ENCODE measurements around the gene VWA2.

VWA2 gene

DNA sequence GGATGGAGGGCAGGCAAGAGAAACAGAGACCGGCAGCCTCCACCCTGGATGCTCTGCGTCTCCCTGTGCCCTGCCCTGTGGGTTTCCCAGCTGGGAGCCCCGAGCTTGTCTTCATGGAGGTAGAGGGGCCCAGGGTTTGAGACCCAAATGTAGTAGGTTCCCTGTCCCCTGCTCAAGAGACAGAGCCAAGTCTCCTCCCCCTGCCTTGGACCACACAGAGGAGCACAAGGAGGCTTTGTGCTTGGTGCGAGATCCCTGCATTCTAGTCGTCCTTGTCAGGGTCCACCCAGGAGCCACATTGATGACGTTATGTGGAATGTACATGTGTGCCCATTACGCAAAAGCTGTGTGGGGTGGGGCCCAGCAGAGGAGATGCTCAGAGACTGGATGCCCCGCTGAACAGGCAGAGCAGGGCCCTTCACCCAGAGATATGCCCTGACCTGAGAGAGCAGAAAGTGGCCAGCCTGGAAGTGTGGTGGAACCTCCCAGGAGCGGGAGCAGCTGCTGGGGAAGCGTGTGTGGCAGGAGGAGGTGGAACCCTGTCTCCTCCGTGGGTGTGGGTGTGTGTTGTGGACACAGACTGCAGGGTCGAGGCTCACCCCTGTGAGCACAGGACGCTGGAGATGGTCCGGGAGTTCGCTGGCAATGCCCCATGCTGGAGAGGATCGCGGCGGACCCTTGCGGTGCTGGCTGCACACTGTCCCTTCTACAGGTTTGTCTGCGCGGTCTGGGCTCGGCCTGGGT is 39.3 kb downstream of the VWA2 start:
- DNase-seq, result no peak

DNA sequence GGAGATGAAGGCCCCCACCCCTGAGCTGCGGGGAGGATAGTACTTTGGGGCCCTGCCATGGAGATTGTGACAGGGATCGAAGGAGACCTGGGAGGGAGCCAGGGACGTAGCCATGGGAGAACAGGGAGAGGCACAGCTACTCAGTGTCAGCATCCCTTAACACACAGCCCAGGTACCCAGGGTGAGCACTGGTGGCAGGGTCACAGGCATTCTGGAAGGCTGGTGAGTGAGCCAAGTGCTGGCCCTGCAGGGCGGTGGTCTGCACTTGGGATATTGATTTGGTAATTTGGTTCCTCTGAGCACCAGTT is 39.8 kb downstream of the VWA2 start:
- DNase-seq, result no peak

DNA sequence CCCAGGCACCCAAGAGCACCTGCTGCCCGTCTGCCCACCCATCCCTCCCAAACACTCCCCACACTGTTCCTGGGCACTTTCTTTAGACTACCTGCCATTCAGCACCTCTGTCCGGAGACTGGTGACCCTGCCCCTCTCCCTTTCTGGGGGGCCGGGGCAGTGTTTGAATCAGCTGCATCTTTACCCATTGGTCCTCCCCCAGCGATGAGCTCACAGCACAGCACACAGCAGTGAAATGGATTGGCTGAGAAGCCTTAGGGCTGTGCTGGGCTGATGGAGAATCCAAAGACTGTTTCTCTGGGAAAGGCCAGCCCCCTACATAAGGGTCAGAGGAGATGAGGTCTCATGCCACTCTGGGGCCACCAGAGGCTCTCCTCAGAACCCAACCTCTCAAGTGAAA is 40.2 kb downstream of the VWA2 start:
- no peak for DNase-seq

DNA sequence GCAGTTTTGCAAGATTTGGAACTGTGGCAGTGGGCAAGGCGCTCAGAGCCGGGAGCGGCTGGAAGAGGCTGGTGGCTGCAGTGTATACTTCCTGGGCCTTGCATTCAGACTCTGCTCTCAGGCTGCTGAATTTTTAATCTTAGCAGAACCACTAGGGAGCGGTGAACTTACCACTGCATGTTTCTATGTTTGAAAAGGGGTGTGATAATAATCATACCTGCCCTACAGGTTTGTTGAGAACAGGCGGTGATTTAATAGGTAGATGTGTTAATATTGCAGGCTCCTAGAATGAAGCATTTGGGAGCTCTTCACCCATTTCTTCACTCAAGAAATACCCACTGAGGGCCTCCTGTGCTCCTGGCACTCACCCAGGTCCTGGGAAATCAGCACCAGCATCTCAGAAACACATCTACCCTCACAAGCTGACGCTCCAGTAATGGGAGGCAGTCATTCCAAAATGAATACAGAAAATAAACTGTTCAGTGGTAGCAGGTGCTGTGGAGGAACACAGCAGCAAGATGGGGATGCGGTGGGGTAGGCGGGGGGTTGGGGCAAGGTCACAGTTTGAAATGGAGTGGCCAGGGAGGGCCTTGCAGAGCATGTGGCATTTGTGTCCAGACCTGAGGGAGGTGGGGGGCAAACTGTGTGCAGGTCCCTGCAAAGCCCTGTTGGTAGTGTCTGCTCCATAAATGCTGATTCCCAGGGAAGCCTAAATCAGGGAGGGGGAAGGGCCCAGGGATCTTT is 41.0 kb downstream of the VWA2 start:
- DNase-seq, result no peak

DNA sequence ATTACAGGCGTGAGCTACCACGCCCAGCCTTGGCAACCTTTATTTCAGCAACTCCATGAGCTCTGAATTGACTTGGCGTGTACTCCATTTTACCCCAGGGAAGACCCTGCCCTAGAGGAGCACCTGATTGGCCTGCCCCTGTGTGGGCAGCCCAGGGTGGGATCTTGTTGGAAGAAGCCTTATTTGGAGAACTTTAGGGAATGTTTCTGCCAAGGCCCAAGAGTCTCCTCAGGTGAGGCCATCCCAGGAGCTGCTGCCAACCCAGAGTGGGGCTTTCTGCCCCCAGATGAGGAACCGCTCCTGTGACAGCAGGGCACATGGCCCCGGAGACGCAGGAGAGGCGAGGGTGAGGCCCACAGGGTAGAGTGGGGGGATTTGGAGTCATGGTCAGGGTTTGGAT is 42.0 kb downstream of the VWA2 start:
- DNase-seq, result no peak

DNA sequence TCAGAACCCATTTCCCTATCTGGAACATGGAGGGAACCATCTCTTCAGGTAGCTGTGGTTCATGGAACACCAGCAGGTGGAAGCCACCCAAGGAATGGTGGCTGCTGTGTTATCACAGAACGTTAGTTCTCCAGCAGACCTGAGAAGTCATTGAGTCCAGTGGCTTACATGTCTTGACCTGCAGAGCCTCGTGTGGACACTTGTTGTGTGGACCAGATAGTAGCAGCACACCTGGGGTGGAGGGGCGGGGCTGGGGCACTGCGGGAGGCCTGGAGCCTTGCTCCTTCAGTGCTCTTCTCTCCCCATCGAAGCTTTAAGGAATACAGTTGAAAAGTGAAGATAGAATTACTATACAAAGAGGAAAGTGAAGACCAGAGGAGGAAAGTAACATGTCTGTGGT is 42.4 kb downstream of the VWA2 start:
- DNase-seq, result no peak

DNA sequence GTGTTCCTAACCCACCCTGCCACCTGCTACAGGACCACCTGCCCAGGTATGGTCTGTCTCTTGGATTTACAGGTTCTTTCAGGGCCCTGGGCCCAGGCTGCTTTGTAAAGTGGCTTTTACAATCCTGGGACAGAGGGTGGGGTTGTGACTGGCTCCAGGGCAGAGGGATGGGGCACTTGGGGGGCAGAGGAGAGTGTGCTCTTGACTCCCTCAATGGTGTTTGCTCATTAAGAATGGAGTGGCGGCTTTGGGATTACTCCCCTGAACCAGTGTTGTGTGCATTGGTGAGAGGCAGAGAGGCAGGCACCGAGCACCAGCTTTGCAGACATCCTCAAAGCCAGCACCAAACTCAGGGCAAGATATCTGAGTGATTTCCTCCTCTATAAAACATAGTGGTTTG is 43.5 kb downstream of the VWA2 start:
- DNase-seq, result no peak

DNA sequence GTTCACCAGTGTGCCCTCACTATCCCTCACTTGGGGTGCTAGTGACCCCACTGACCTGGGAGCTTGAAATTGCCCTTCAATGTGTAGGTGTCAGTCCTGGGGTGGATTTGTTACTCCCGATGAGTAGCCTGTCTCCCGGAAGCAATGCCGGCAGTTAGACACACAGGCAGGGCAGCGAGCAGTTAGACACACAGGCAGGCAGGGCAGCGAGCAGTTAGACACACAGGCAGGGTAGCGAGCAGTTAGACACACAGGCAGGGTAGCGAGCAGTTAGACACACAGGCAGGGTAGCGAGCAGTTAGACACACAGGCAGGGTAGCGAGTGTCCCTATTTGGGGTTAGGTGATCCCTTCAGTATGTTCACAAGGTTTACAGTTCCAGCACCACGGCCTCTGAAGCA is 44.0 kb downstream of the VWA2 start:
- no peak for DNase-seq

DNA sequence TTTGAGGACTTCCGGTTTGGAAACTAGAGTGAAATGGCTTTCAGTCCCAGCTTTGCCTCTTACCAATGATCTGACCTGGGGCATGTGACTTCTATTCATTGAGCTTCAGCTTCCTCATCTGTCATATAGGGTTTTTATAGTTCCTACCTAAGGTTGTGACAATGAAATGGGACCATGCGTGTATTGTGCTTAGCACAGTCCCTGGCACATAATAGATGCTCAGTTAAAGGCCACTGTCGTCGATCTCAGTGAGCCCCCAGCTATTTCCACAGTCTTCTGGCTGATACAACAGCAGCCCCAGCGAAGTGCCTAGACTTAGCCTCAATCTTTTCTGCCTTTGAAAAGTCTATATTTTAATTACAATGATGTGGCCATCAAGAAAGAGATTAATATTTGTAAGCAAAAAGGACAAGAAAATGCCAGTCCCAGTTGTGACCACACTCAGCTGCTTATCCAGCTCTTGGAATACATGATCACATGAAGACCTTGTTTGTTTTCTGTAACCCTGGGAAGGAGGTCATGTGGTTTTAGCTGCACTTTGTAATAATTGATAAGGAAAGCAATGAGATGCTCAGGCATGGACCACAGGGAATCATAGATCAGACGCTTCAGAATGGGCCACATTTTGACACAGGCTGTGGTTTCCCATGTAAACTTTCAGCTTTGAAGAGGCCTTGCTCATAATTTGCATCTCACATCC is 44.6 kb downstream of the VWA2 start:
- DNase-seq, result no peak

DNA sequence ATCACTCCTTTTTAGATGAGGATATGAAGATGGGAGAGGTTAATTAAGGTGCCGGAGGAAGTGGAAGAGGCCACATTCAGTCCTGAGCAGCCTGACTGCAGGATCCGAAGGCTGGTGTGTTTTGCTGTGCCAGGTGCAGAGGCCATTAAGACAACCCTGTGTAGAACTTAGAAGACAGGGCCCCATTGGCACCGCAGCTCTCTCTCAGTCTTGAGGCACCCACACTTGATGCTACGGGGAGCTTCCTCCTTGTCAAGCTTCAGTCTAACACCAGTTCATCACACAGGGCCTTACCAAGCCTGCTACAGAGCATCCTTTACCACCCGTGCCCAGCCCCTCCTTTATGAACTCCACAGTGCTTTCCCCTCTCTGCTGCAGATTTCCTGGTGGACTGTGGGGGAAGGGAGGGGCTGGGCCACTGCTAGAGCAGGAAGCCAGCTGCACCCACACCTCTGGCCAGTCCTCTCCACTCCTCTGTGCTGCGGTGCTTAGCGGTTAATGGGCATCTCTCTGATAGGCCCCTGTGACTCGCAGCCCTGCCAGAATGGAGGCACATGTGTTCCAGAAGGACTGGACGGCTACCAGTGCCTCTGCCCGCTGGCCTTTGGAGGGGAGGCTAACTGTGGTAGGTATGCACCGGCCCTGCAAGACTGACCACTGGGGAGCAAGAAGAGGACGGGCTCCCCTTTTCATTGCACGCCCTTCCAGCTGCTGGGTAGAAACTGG is 45.5 kb downstream of the VWA2 start:
- DNase-seq, result no peak

DNA sequence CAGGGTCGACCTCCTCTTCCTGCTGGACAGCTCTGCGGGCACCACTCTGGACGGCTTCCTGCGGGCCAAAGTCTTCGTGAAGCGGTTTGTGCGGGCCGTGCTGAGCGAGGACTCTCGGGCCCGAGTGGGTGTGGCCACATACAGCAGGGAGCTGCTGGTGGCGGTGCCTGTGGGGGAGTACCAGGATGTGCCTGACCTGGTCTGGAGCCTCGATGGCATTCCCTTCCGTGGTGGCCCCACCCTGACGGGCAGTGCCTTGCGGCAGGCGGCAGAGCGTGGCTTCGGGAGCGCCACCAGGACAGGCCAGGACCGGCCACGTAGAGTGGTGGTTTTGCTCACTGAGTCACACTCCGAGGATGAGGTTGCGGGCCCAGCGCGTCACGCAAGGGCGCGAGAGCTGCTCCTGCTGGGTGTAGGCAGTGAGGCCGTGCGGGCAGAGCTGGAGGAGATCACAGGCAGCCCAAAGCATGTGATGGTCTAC is 46.9 kb downstream of the VWA2 start:
- no peak for DNase-seq

DNA sequence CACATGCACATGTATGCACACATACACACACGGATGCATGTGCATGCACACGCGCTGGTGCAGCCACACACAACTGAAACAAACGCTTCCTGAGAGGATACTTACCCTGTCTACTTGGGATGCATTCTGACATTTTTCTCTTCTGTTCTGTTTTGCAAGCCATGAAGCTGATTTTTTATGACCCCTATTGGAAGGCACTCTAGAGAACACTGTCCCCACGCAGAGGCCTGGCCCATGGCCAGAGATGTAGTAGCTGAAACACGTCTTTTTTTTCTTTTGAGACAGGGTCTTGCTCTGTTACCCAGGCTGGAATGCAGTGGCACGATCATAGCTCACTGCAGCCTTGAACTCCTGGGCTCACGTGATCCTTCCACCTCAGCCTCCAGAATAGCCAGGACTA is 47.9 kb downstream of the VWA2 start:
- no peak for DNase-seq

DNA sequence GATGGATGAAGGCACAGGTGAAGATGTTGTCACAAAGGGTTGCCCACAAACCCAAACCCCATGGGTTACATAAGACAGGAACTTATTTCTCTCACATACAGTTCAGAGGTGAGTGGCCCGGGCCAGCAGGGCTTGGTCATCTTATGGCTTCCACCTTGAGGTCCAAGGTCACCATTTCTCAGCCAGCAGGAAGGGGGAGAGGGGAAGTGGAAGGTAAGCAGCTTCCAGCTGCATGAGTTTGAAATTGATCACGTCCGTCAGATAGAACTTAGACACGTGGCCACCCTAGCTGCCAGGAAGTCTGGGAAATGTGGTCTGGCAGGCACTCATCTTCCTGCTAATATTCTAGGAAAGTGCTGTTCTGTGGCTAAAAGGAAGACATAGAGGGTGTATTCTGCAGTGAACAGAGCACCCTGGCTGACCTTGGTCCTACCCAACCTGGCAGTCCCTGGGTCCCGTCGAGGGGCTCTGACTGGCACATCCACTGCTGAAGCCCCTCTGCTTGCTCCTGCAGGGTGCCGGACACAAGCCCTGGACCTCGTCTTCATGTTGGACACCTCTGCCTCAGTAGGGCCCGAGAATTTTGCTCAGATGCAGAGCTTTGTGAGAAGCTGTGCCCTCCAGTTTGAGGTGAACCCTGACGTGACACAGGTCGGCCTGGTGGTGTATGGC is 49.5 kb downstream of the VWA2 start:
- no peak for DNase-seq

DNA sequence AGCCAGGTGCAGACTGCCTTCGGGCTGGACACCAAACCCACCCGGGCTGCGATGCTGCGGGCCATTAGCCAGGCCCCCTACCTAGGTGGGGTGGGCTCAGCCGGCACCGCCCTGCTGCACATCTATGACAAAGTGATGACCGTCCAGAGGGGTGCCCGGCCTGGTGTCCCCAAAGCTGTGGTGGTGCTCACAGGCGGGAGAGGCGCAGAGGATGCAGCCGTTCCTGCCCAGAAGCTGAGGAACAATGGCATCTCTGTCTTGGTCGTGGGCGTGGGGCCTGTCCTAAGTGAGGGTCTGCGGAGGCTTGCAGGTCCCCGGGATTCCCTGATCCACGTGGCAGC is 50.0 kb downstream of the VWA2 start:
- DNase-seq, result no peak

DNA sequence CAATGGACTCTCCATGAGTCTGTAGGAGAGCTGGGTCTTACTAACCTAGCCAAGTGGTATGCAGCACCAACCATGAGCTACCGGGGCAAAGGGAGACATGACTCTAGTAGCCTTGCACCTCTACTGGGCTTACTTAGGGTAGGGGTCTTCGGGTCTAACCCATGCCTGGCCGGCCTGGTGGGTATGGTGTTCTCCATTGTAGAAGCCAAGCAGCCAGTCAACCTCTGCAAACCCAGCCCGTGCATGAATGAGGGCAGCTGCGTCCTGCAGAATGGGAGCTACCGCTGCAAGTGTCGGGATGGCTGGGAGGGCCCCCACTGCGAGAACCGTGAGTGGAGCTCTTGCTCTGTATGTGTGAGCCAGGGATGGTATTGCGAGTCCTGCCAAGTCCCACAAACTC is 51.0 kb downstream of the VWA2 start:
- no peak for DNase-seq

DNA sequence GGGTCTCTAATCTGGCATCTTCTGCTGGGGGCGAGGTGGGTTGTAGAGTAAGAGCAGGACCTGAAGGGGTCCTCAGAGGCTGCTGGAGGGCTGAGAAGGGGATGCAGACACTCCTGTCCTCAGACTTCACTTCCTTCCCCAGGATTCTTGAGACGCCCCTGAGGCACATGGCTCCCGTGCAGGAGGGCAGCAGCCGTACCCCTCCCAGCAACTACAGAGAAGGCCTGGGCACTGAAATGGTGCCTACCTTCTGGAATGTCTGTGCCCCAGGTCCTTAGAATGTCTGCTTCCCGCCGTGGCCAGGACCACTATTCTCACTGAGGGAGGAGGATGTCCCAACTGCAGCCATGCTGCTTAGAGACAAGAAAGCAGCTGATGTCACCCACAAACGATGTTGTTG is 52.0 kb downstream of the VWA2 start:
- DNase-seq, result no peak

DNA sequence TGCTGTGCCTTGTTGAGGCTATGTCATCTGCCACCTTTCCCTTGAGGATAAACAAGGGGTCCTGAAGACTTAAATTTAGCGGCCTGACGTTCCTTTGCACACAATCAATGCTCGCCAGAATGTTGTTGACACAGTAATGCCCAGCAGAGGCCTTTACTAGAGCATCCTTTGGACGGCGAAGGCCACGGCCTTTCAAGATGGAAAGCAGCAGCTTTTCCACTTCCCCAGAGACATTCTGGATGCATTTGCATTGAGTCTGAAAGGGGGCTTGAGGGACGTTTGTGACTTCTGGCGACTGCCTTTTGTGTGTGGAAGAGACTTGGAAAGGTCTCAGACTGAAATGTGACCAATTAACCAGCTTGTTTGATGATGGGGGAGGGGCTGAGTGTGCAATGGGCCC is 52.5 kb downstream of the VWA2 start:
- DNase-seq, result no peak

DNA sequence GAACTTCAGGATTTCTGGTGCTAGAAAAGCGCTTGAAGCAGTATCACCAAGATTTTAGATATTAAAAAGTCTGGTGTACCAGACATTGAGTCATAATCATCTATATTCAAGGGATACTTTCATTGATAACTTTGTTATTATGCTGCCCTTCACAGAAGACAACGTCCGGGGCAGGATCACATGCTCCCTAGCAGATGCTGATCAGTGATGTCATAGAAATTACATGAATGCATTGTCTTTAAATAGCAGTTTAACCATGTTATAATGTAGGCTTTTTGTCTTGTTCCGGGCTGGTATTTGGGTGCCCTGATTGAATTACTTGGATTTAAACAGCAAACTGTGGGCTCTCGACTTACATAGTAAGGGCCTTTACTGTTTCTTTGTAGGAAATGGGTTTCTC is 54.0 kb downstream of the VWA2 start:
- no peak for DNase-seq

DNA sequence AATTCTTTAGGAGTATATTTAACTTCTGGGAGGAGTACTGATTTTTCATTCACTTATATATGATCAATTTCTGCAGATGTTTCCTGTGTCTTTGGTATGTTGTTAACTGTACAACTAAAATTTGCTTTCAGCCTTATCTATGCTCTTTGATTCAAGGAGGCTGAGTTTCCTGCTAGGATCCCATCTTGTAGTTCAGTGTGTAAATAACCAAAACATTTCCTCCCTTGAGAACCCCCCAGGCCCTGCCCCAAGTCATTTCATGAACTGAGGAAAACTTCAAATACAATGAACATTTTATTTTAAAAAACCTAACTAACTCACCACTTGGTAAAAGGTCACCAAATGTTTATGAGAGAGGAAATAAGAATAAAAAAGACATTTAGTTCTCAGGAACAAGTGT is 55.5 kb downstream of the VWA2 start:
- DNase-seq, result no peak

DNA sequence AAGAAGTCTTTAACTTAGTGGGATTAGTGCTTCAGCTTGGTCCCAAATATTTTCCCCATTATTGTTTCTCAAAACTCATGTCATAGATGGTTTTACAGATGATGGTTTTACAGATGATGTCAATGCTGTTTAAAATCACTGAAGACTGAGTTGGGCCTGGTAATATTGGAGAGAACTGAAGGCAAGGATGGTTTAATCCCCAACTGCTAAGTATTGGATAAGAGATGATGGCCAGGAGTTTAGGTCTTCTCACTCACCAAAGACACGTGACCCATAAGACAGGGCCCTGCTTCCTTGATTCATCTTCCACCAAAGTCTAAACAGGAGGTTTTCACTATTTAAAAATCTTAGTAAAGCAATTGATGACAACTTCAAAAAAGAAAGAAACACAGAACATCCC is 56.3 kb downstream of the VWA2 start:
- DNase-seq, result no peak

DNA sequence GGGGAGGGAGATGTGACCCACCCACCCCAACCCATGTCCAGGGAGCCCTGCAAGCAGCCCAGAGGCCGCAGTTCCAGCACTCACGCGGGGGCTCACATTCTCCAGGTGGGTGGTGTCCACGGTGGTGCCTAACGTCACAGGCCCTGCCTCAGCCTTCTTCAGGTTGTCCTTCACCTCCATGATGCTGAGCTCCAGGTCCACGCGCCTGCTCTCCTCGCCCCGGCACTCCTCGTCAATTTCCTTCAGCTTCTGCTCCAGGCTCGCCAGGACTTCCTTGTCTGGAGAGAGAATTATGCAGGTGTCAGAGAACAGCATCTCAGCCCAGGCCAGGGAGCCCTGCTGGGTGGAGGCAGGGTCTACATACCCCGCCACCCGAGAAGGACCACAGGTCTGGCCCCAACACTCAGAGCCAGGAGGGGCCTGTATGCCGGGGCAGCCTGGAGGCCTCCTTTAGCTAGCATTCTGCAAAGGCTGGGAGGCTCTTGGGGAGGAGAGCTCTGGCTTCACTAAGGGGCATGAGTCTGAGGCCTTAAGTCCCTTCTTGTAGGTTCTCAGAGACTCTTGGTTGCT is 58.2 kb downstream of the VWA2 start:
- DNase-seq, result no peak

DNA sequence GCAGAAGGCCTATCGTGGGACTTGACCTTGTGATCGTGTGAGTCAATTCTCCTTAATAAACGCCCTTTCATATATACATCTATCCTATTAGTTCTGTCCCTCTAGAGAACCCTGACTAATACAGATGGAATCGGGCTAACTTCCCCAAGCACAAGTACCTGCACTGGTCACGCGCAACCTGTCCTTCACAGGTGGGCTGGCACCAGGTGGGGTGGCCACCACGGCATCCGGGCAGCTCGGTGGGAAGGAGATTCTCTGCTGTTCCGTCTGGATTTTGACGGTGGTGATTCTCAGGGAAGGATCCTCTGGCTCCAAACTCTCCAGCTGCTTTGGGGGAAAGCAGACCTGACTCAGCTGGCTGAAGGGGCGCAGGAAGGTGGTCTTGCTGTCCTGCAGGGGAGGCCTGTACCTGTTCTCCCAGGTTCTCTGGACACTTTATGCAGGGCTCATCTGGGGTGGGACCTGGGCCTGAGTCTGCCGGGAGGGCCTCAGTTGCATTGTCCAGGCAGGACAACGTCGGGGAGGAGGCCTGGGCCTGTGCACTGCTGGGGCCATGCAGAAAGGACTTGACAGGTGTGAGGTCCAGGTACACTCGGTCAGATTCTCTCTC is 61.1 kb downstream of the VWA2 start:
- no peak for DNase-seq

Data from 8988T (cell line).